IMR-90 (cell line): Measurements from ENCODE around the gene CAST. TPM values are rescaled to one million over a fixed set of nuclear protein-coding genes. Genes with fewer than 3 reads are reported as not detected.

ENCODE experiments used
- ATAC-seq: fragments of 200-7000 bp; cut with Tn5 transposase; 2 replicates; pipeline ENCODE4 v1.9.1; 2020; ENCODE audit warnings: low read depth, mild to moderate bottlenecking, moderate library complexity
- BruUV-seq: library from RNA; stranded (reverse); fragments of 400-500 nt; replicated peaks from 2 replicates; lab custom pipeline; 2021; lab: Mats Ljungman, UMichigan
- CTCF ChIA-PET: fragments of 300-600 bp; formaldehyde crosslinking; extraction: SDS; loops from one replicate; lab custom pipeline; 2021; ENCODE audit warnings: antibody characterized with exemption; lab: Yijun Ruan, JAX
- POLR2A ChIA-PET: fragments of 300-600 bp; sonication (Branson Sonifier 250); formaldehyde crosslinking; loops from one replicate; lab custom pipeline; 2022; ENCODE audit warnings: antibody characterized with exemption; ENCODE audit not compliant: unreplicated experiment; lab: Charles Lee
- DNase-seq: peaks from one replicate; pipeline ENCODE4 v3.0.0; 2013
- H2AFZ ChIP-seq: replicated peaks from 2 replicates; pipeline ENCODE3; 2013; ENCODE audit warnings: low read length, mild to moderate bottlenecking; ENCODE audit not compliant: poor library complexity
- H2AK5ac ChIP-seq: 2 replicates; pipeline ENCODE4 v1.6.1; 2013; ENCODE audit warnings: low read depth, low read length, inconsistent platforms
- H2AK9ac ChIP-seq: replicated peaks from 2 replicates; pipeline ENCODE3; 2013; ENCODE audit warnings: mild to moderate bottlenecking, low read depth, low read length, moderate library complexity; ENCODE audit not compliant: poor library complexity
- H2BK120ac ChIP-seq: 2 replicates; pipeline ENCODE4 v1.6.1; 2013; ENCODE audit warnings: low read depth, low read length, inconsistent platforms
- H2BK15ac ChIP-seq: 3 replicates; pipeline ENCODE4 v1.6.1; 2013; ENCODE audit warnings: low read depth, low read length, inconsistent platforms
- H2BK20ac ChIP-seq: 2 replicates; pipeline ENCODE4 v1.6.1; 2013; ENCODE audit warnings: low read depth, mild to moderate bottlenecking, inconsistent platforms, low read length, moderate library complexity
- H2BK5ac ChIP-seq: 2 replicates; pipeline ENCODE4 v1.6.1; 2013; ENCODE audit warnings: mild to moderate bottlenecking, low read depth, low read length, inconsistent platforms; ENCODE audit not compliant: poor library complexity, severe bottlenecking
- H3K14ac ChIP-seq: replicated peaks from 2 replicates; pipeline ENCODE4 v1.6.1; 2013; ENCODE audit warnings: low read depth, low read length, inconsistent platforms
- H3K18ac ChIP-seq: 2 replicates; pipeline ENCODE4 v1.6.1; 2013; ENCODE audit warnings: low read depth, low read length, control low read depth
- H3K23ac ChIP-seq: 2 replicates; pipeline ENCODE4 v1.6.1; 2013; ENCODE audit warnings: low read depth, low read length, inconsistent platforms
- H3K27ac ChIP-seq: 2 replicates; pipeline ENCODE4 v1.5.1; 2013; ENCODE audit warnings: mild to moderate bottlenecking, control low read depth, low read length; ENCODE audit not compliant: insufficient read depth
- H3K27me3 ChIP-seq: 2 replicates; pipeline ENCODE4 v1.6.1; 2013; ENCODE audit warnings: low read length; ENCODE audit not compliant: control insufficient read depth, insufficient read depth
- H3K36me3 ChIP-seq: 2 replicates; pipeline ENCODE4 v1.6.1; 2013; ENCODE audit warnings: low read length, mixed read lengths; ENCODE audit not compliant: control insufficient read depth, insufficient read depth
- H3K4ac ChIP-seq: 2 replicates; pipeline ENCODE4 v1.6.1; 2013; ENCODE audit warnings: low read depth, low read length, inconsistent platforms
- H3K4me1 ChIP-seq: 2 replicates; pipeline ENCODE4 v1.6.1; 2013; ENCODE audit warnings: low read length, mixed read lengths; ENCODE audit not compliant: control insufficient read depth, insufficient read depth
- H3K4me2 ChIP-seq: 2 replicates; pipeline ENCODE4 v1.6.1; 2013; ENCODE audit warnings: low read depth, mild to moderate bottlenecking, control low read depth, low read length, moderate library complexity
- H3K4me3 ChIP-seq: 2 replicates; pipeline ENCODE4 v1.5.1; 2013; ENCODE audit warnings: low read depth, mild to moderate bottlenecking, control low read depth, low read length, moderate library complexity; ENCODE audit not compliant: insufficient read depth
- H3K56ac ChIP-seq: 2 replicates; pipeline ENCODE4 v1.6.1; 2013; ENCODE audit warnings: low read length, inconsistent platforms; ENCODE audit not compliant: insufficient read depth; ENCODE audit errors: extremely low read depth
- H3K79me1 ChIP-seq, 2 experiments: 2 replicates each; pipeline ENCODE4 v1.6.1; 2013; ENCODE audit warnings: low read length in 2 of 2, inconsistent platforms in 1 of 2, low read depth in 1 of 2
- H3K9ac ChIP-seq: 2 replicates; pipeline ENCODE4 v1.6.1; 2013; ENCODE audit warnings: low read depth, low read length, control low read depth
- H3K9me1 ChIP-seq: 2 replicates; pipeline ENCODE4 v1.6.1; 2013; ENCODE audit warnings: low read length, inconsistent platforms; ENCODE audit not compliant: insufficient read depth
- H3K9me3 ChIP-seq: 2 replicates; pipeline ENCODE4 v1.6.1; 2013; ENCODE audit warnings: low read length; ENCODE audit not compliant: control insufficient read depth, insufficient read depth
- H4K20me1 ChIP-seq: 2 replicates; pipeline ENCODE4 v1.6.1; 2013; ENCODE audit warnings: low read length, inconsistent platforms; ENCODE audit not compliant: insufficient read depth
- H4K5ac ChIP-seq: 2 replicates; pipeline ENCODE4 v1.6.1; 2013; ENCODE audit warnings: mild to moderate bottlenecking, low read depth, low read length, control low read depth
- H4K8ac ChIP-seq, 2 experiments: 2 replicates each; pipeline ENCODE4 v1.6.1; 2013; ENCODE audit warnings: low read depth in 2 of 2, low read length in 2 of 2, control low read depth in 1 of 2, inconsistent platforms in 1 of 2
- H4K91ac ChIP-seq: 2 replicates; pipeline ENCODE4 v1.6.1; 2013; ENCODE audit warnings: low read depth, low read length, inconsistent platforms; ENCODE audit not compliant: insufficient read depth
- BHLHE40 ChIP-seq: fragments of 150-350 bp; IDR thresholded peaks from 2 replicates; pipeline ENCODE4 v1.6.1; 2016; ENCODE audit warnings: mild to moderate bottlenecking, low read depth, low read length
- CEBPB ChIP-seq: IDR thresholded peaks from 2 replicates; pipeline ENCODE4 v1.6.1; 2012; ENCODE audit warnings: low read depth, low read length, improper control_type of control experiment
- CHD1 ChIP-seq: IDR thresholded peaks from 2 replicates; pipeline ENCODE4 v1.6.1; 2012; ENCODE audit warnings: low read depth, low read length, improper control_type of control experiment
- CTCF ChIP-seq: conservative IDR thresholded peaks from 2 replicates; pipeline ENCODE4 v1.5.1; 2012; ENCODE audit warnings: mild to moderate bottlenecking, low read depth, low read length, improper control_type of control experiment
- ELK1 ChIP-seq: fragments of 150-350 bp; IDR thresholded peaks from 2 replicates; pipeline ENCODE4 v1.6.1; 2016; ENCODE audit warnings: low read depth, mild to moderate bottlenecking, low read length, moderate library complexity, borderline replicate concordance
- FOS ChIP-seq: fragments of 150-350 bp; IDR thresholded peaks from 2 replicates; pipeline ENCODE4 v1.6.1; 2016; ENCODE audit warnings: low read depth, low read length
- MAFK ChIP-seq: IDR thresholded peaks from 2 replicates; pipeline ENCODE4 v1.6.1; 2012; ENCODE audit warnings: low read depth, low read length, improper control_type of control experiment
- MAZ ChIP-seq: IDR thresholded peaks from 2 replicates; pipeline ENCODE4 v1.6.1; 2012; ENCODE audit warnings: low read depth, mild to moderate bottlenecking, low read length, improper control_type of control experiment, moderate library complexity, borderline replicate concordance
- MXI1 ChIP-seq: IDR thresholded peaks from 2 replicates; pipeline ENCODE4 v1.6.1; 2012; ENCODE audit warnings: low read depth, mild to moderate bottlenecking, low read length, moderate library complexity, borderline replicate concordance
- NFE2L2 ChIP-seq: fragments of 150-350 bp; IDR thresholded peaks from 2 replicates; pipeline ENCODE4 v1.6.1; 2016; ENCODE audit warnings: low read depth, mild to moderate bottlenecking, low read length
- POLR2A ChIP-seq: IDR thresholded peaks from 2 replicates; pipeline ENCODE4 v1.6.1; 2012; ENCODE audit warnings: mild to moderate bottlenecking, low read depth, low read length
- RAD21 ChIP-seq: IDR thresholded peaks from 2 replicates; pipeline ENCODE4 v1.6.1; 2012; ENCODE audit warnings: low read length, improper control_type of control experiment
- RCOR1 ChIP-seq: IDR thresholded peaks from 2 replicates; pipeline ENCODE4 v1.6.1; 2012; ENCODE audit warnings: mild to moderate bottlenecking, low read length, improper control_type of control experiment; ENCODE audit not compliant: insufficient replicate concordance
- RFX5 ChIP-seq: IDR thresholded peaks from 2 replicates; pipeline ENCODE4 v1.8.0; 2012; ENCODE audit warnings: low read depth, mild to moderate bottlenecking, low read length, moderate library complexity
- SMC3 ChIP-seq: fragments of 150-350 bp; IDR thresholded peaks from 2 replicates; pipeline ENCODE4 v1.6.1; 2016; ENCODE audit warnings: low read depth, mild to moderate bottlenecking, antibody characterized with exemption, low read length, moderate library complexity
- USF2 ChIP-seq: fragments of 150-350 bp; IDR thresholded peaks from 2 replicates; pipeline ENCODE4 v1.6.1; 2017; ENCODE audit warnings: mild to moderate bottlenecking, antibody characterized with exemption, low read length, low read depth
- WGBS, 2 experiments: methylation state at CpG; one replicate each; pipeline versions ENCODE4 v1.1.5 to v1.1.7; 2013; ENCODE audit warnings: missing lambda C conversion rate in 2 of 2; ENCODE audit not compliant: insufficient read length in 1 of 2; ENCODE audit errors: extremely low coverage in 2 of 2; 5-methylcytosine and 5-hydroxymethylcytosine counted together
- dilution Hi-C: fragments of 300-500 bp; cut with HindIII; formaldehyde crosslinking; loops from one replicate; pipeline ENCODE4 v1.14.3; 2018; ENCODE audit warnings: low sequenced_read_pairs; ENCODE audit not compliant: unreplicated experiment
- in situ Hi-C: fragments of 300-500 bp; cut with MboI; formaldehyde crosslinking; loops from 3 replicates; pipeline ENCODE4 v1.14.3; 2019; ENCODE audit warnings: low sequenced_read_pairs, inconsistent platforms, mixed read lengths
- intact Hi-C: fragments of 100-400 bp; cut with micrococcal nuclease; formaldehyde crosslinking; loops from 2 replicates; pipeline ENCODE4 v1.10.0; 2022
- polyA plus RNA-seq, 3 experiments: library from polyadenylated mRNA; depleted of rRNA; stranded (reverse); fragments of >200 nt; gene quantifications; 2 replicates each; pipeline ENCODE4 v1.2.3, GENCODE V29; 2012; ENCODE audit warnings: low replicate concordance in 1 of 3
- total RNA-seq: library from RNA; depleted of rRNA; stranded (reverse); fragments of >200 nt; gene quantifications from 2 replicates; pipeline ENCODE4 v1.2.3, GENCODE V29; 2012

Gene CAST
- total and polyA plus RNA-seq, 2 of the 4 experiments (the other 2 are of a cell fraction) = 91.3 to 128 TPM

GRCh38 chr5:96645091-96645490 lies 17.1 kb upstream of the CAST start:
- no peak overlapping the region for H3K27ac ChIP-seq
- H2BK15ac ChIP-seq = no peak overlapping the region
- no peak overlapping the region for H3K9ac ChIP-seq
- CTCF ChIA-PET = no interaction called here
- no peak overlapping the region for H4K5ac ChIP-seq
- no CpG with 5 or more reads among the region's 7 CpGs for WGBS, 2 experiments
- in situ Hi-C loops (no loop called here), intact Hi-C loops (no loop called here), dilution Hi-C loops (no loop called here)
- no peak overlapping the region for H3K23ac ChIP-seq
- BruUV-seq = no TSS peak
- H3K36me3 ChIP-seq = no peaks in the 10 kb centered on the region
- no peak for TF ChIP-seq POLR2A
- TF ChIP-seq RAD21 = no peak
- TF ChIP-seq MAZ = no peak
- no peak for TF ChIP-seq BHLHE40
- no peak for TF ChIP-seq ELK1
- TF ChIP-seq CTCF = no peak
- no peak for TF ChIP-seq MAFK
- TF ChIP-seq RCOR1 = no peak
- TF ChIP-seq CEBPB = no peak
- TF ChIP-seq MXI1 = no peak
- TF ChIP-seq CHD1 = no peak
- TF ChIP-seq SMC3 = no peak
- TF ChIP-seq RFX5 = no peak
- no peak for TF ChIP-seq NFE2L2
- TF ChIP-seq USF2 = no peak
- no peak for TF ChIP-seq FOS
- H2BK120ac ChIP-seq = no peak overlapping the region
- no peak overlapping the region for H3K4me2 ChIP-seq
- no peak overlapping the region for H2BK5ac ChIP-seq
- H3K9me3 ChIP-seq = no peaks in the 10 kb centered on the region
- no peaks in the 10 kb centered on the region; the same call in 1 of the 2 replicates for H3K27me3 ChIP-seq
- no peak overlapping the region for H3K14ac ChIP-seq
- no peak overlapping the region for H4K91ac ChIP-seq
- no peak overlapping the region for H2AK9ac ChIP-seq
- H3K56ac ChIP-seq = no peak overlapping the region
- no peak overlapping the region for H3K4me3 ChIP-seq
- no peaks in the 10 kb centered on the region for H3K79me1 ChIP-seq
- H3K18ac ChIP-seq = no peak overlapping the region
- no peaks in the 10 kb centered on the region for H4K20me1 ChIP-seq
- H2AK5ac ChIP-seq = no peak overlapping the region
- POLR2A ChIA-PET = no interaction called here
- no peak overlapping the region for H4K8ac ChIP-seq
- ATAC-seq (no peak), DNase-seq (no peak)
- H2AFZ ChIP-seq = no peak overlapping the region
- H3K4ac ChIP-seq = no peak overlapping the region
- H2BK20ac ChIP-seq = no peak overlapping the region
- H3K4me1 ChIP-seq = peaks cover 6% of the 10 kb centered on the region
- no peaks in the 10 kb centered on the region for H3K9me1 ChIP-seq
